Right atrium auricular region (tissue), 2 donors: ENCODE data around the gene PLD4. TPM values are rescaled to one million over a fixed set of nuclear protein-coding genes. Genes with fewer than 3 reads are reported as not detected.

Source experiments
- DNase-seq: peaks from one replicate; pipeline ENCODE4 v3.0.0-alpha.2; 2019; ENCODE audit warnings: low spot score
- H3K27ac ChIP-seq, 2 donors: fragments of 200-600 bp; sonication (generic); 1 replicate in 1 of 2; 2 replicates in 1 of 2; pipeline ENCODE4 v1.5.1; 2016 to 2019
- H3K27me3 ChIP-seq, 2 donors: fragments of 200-600 bp; sonication (generic); one replicate each; pipeline versions ENCODE4 v1.5.1 to v1.6.0; 2017 to 2019
- H3K36me3 ChIP-seq: fragments of 200-600 bp; sonication (generic); one replicate; pipeline ENCODE4 v1.5.1; 2016
- H3K4me1 ChIP-seq, 2 donors: fragments of 200-600 bp; sonication (generic); one replicate each; pipeline versions ENCODE4 v1.5.1 to v1.6.0; 2017 to 2019
- H3K4me3 ChIP-seq, 2 donors: fragments of 200-600 bp; sonication (generic); 1 replicate in 1 of 2; 2 replicates in 1 of 2; pipeline ENCODE4 v1.5.1; 2017 to 2019; ENCODE audit warnings: mild to moderate bottlenecking in 1 of 2, moderate library complexity in 1 of 2
- H3K9me3 ChIP-seq, 2 donors: fragments of 200-600 bp; sonication (generic); one replicate each; pipeline ENCODE4 v1.5.1; 2019
- CTCF ChIP-seq, 2 donors: fragments of 200-600 bp; sonication (generic); IDR thresholded peaks; one replicate each; pipeline ENCODE4 v1.5.1; 2019; ENCODE audit warnings: antibody characterized with exemption in 2 of 2
- total RNA-seq, 2 donors: library from RNA; depleted of rRNA; stranded (reverse); fragments of >200 nt; gene quantifications; one replicate each; pipeline ENCODE4 v1.1.0, GENCODE V29; 2016

Gene PLD4, protein sequence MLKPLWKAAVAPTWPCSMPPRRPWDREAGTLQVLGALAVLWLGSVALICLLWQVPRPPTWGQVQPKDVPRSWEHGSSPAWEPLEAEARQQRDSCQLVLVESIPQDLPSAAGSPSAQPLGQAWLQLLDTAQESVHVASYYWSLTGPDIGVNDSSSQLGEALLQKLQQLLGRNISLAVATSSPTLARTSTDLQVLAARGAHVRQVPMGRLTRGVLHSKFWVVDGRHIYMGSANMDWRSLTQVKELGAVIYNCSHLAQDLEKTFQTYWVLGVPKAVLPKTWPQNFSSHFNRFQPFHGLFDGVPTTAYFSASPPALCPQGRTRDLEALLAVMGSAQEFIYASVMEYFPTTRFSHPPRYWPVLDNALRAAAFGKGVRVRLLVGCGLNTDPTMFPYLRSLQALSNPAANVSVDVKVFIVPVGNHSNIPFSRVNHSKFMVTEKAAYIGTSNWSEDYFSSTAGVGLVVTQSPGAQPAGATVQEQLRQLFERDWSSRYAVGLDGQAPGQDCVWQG
- total RNA-seq: under 1 TPM in 1 of 2 donors, not detected in 1; 0.08 TPM

DNA sequence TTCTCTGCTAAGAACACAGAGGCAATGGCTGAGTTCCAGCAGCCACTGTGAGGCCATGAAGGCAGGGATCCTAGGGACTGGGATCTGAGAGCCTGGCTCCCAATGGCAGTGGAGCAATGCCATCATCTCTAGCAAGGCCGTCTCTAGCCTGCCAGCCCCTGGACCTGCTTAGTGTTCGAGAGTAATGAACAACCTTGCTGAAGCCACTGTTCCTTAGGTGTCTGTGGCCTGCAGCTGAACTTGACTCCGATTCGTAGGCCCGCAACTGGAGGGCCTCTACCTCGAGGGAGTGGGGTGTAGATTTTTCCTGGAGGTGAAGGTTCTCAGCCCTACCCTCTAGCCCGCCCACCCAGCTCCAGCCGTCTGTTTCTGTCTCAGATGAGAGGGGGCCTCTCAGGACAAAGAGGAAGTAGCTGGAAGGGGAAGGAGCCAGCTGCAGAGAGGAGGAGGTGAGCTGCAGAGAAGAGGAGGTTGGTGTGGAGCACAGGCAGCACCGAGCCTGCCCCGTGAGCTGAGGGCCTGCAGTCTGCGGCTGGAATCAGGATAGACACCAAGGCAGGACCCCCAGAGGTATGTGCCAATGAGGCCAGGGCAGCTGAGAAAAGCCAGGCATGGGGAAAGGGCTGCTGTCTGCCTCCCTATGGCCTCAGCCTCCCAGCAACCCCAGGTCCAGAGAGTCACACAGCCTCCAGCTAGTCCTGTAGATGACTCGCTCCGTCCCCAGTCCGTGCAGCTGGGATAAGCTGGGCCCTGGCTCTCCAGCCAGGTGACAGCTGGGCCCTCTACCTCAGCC, at the start of gene PLD4:
Gene PLD4, plus strand, starts transcription at position 459 of the 793 bp plus-strand sequence. CDS start 2,262 bp downstream, outside the sequence.
- Histone ChIP-seq H3K27me3 (no peaks in the 10 kb centered on the region), H3K36me3 (no peaks in the 10 kb centered on the region), H3K9me3 (peaks cover 0 to 9% of the 10 kb centered on the region in 2 donors), H3K4me3 (no peak within 1 kb of the TSS), H3K27ac (no peak within 1 kb of the TSS), H3K4me1 (no peaks in the 10 kb centered on the region)
- DNase-seq: no peak
- TF ChIP-seq CTCF (IDR thresholded peaks at IDR 0.05): no peak

DNA sequence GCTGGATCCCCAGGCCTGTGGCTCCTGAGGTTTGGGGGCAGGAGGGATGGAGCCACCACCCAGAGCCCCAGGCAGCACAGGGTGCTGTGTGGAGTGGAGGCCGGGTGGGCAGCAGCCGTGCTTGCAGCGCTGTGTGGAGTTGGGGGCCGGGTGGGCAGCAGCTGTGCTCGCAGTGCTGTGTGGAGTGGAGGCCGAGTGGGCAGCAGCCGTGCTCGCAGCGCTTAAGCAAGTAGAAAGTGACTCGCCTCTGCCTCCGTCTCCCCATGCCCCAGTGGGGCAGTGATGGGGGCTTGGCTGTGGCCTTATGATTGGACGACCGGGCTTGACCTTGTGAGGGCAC, 49.3 kb upstream of the PLD4 start:
- H3K4me3 ChIP-seq: no peak overlapping the region
- H3K27me3 ChIP-seq: no peaks in the 10 kb centered on the region
- H3K27ac ChIP-seq: no peak overlapping the region
- peaks cover under 1% of the 10 kb centered on the region for H3K36me3 ChIP-seq
- DNase-seq: no peak
- no peak for TF ChIP-seq CTCF (IDR thresholded peaks at IDR 0.05)
- H3K4me1 ChIP-seq: peaks cover 0 to 8% of the 10 kb centered on the region in 2 donors
- H3K9me3 ChIP-seq: no peaks in the 10 kb centered on the region

DNA sequence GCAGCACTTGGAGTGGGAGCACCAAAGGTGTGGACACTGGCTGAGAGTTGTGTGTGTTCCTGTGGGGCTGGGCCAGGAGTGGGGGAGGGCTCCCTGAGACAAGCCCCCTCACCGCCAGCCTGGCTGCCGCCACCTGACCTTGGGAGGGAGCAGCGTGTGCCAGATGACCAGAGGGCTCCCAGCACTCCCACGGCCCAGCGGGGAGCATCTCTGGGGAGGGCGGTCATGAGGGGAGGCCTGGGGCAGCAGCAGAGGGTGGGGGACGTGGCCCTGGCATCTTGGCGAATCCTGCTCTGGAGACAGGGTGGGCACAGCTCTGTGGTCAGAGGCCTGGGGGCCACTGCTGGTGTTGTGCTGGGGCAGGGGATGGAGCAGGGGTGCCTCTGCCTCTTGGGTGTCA, 48.9 kb upstream of the PLD4 start:
- Histone ChIP-seq H3K27me3 (no peaks in the 10 kb centered on the region), H3K27ac (no peak overlapping the region), H3K9me3 (no peaks in the 10 kb centered on the region), H3K36me3 (peaks cover 5% of the 10 kb centered on the region), H3K4me3 (no peak overlapping the region), H3K4me1 (peaks cover 0 to 8% of the 10 kb centered on the region in 2 donors)
- TF ChIP-seq CTCF (IDR thresholded peaks at IDR 0.05): no peak
- DNase-seq: no peak

GRCh38 chr14:104876251-104876699, 48.4 kb upstream of the PLD4 start:
- no peak for TF ChIP-seq CTCF (IDR thresholded peaks at IDR 0.05)
- no peak for DNase-seq
- no peaks in the 10 kb centered on the region for H3K27me3 ChIP-seq
- no peak overlapping the region for H3K4me3 ChIP-seq
- peaks cover 5% of the 10 kb centered on the region for H3K36me3 ChIP-seq
- H3K9me3 ChIP-seq: no peaks in the 10 kb centered on the region
- no peak overlapping the region for H3K27ac ChIP-seq
- peaks cover 0 to 8% of the 10 kb centered on the region in 2 donors for H3K4me1 ChIP-seq

GRCh38 chr14:104877066-104877805, 47.4 kb upstream of the PLD4 start:
- no peak for TF ChIP-seq CTCF (IDR thresholded peaks at IDR 0.05)
- H3K4me1 ChIP-seq: peaks cover 0 to 8% of the 10 kb centered on the region in 2 donors
- peaks cover 5% of the 10 kb centered on the region for H3K36me3 ChIP-seq
- no peaks in the 10 kb centered on the region for H3K27me3 ChIP-seq
- H3K9me3 ChIP-seq: no peaks in the 10 kb centered on the region
- no peak overlapping the region for H3K27ac ChIP-seq
- no peak overlapping the region for H3K4me3 ChIP-seq
- no peak for DNase-seq
